Neural crest cell (in vitro differentiated cells): ENCODE measurements around the gene INPP4B. TPM values are rescaled to one million over a fixed set of nuclear protein-coding genes. Genes with fewer than 3 reads are reported as not detected.
A peak's percentile ranks its signal among the peaks of the same experiment; 100 is the strongest.

Experiments
- DNase-seq: peaks from one replicate; pipeline ENCODE4 v3.0.0; 2021; ENCODE audit warnings: low read depth, mixed read lengths, low spot score
- H3K27ac Mint-ChIP-seq: one replicate; pipeline ENCODE4 v1.8.0; 2021; ENCODE audit warnings: mild to moderate bottlenecking, mixed read lengths; ENCODE audit not compliant: unreplicated experiment
- H3K27me3 Mint-ChIP-seq: 2 replicates; pipeline ENCODE4 v1.8.0; 2021; ENCODE audit warnings: low read depth, mild to moderate bottlenecking, mixed read lengths
- H3K36me3 Mint-ChIP-seq: 2 replicates; pipeline ENCODE4 v1.8.0; 2021; ENCODE audit warnings: low read depth, mild to moderate bottlenecking, mixed read lengths
- H3K4me1 Mint-ChIP-seq: 2 replicates; pipeline ENCODE4 v1.8.0; 2021; ENCODE audit warnings: mixed read lengths
- H3K4me3 Mint-ChIP-seq: one replicate; pipeline ENCODE4 v1.8.0; 2021; ENCODE audit warnings: mild to moderate bottlenecking, mixed read lengths
- H3K9me3 Mint-ChIP-seq: 2 replicates; pipeline ENCODE4 v1.8.0; 2021; ENCODE audit warnings: mixed read lengths
- CTCF ChIP-seq: fragments of 200-600 bp; sonication (generic); conservative IDR thresholded peaks from 2 replicates; pipeline ENCODE4 v1.5.0; 2021; ENCODE audit warnings: antibody characterized with exemption, mild to moderate bottlenecking
- total RNA-seq: library from RNA; stranded (reverse); gene quantifications from 2 replicates; pipeline ENCODE4 v1.2.1, GENCODE V29; 2021

Gene INPP4B
- total RNA-seq, 1 donor from 2014 or later, result 7.3 TPM

- Mint-ChIP-seq H3K9me3 (no peaks in the 10 kb centered on the region), H3K4me3 (no peak overlapping the region), H3K27ac (no peak overlapping the region), H3K36me3 (no peaks in the 10 kb centered on the region), H3K4me1 (no peaks in the 10 kb centered on the region), H3K27me3 (no peaks in the 10 kb centered on the region)
- no peak for DNase-seq
- no peak for TF ChIP-seq CTCF
These were observed 703.6 kb downstream of the INPP4B start for GRCh38 chr4:142142366-142143054.

GRCh38 chr4:142141224-142141623 lies 704.9 kb downstream of the INPP4B start:
- Mint-ChIP-seq H3K9me3 (peaks cover 4% of the 10 kb centered on the region), H3K4me1 (no peaks in the 10 kb centered on the region), H3K27ac (no peak overlapping the region), H3K27me3 (no peaks in the 10 kb centered on the region), H3K36me3 (peaks cover 4% of the 10 kb centered on the region), H3K4me3 (no peak overlapping the region)
- no peak for DNase-seq
- no peak for TF ChIP-seq CTCF

- no peak for TF ChIP-seq CTCF
- H3K9me3 Mint-ChIP-seq, result no peaks in the 10 kb centered on the region
- H3K4me3 Mint-ChIP-seq, result no peak overlapping the region
- H3K27me3 Mint-ChIP-seq, result no peaks in the 10 kb centered on the region
- no peak overlapping the region for H3K27ac Mint-ChIP-seq
- H3K36me3 Mint-ChIP-seq, result no peaks in the 10 kb centered on the region
- no peaks in the 10 kb centered on the region for H3K4me1 Mint-ChIP-seq
- DNase-seq, result no peak
These were observed 715.4 kb downstream of the INPP4B start for GRCh38 chr4:142130666-142131065.

- no peaks in the 10 kb centered on the region for H3K9me3 Mint-ChIP-seq
- H3K27ac Mint-ChIP-seq, result peak overlapping the region; percentile 4
- DNase-seq, result no peak
These were observed 716.2 kb downstream of the INPP4B start for GRCh38 chr4:142129931-142130330.

GRCh38 chr4:142129473-142129872 lies 716.6 kb downstream of the INPP4B start:
- DNase-seq, result no peak
- Mint-ChIP-seq H3K9me3 (no peaks in the 10 kb centered on the region), H3K4me3 (no peak overlapping the region), H3K27ac (no peak overlapping the region), H3K4me1 (no peaks in the 10 kb centered on the region), H3K36me3 (no peaks in the 10 kb centered on the region), H3K27me3 (peaks cover 2% of the 10 kb centered on the region)
- no peak for TF ChIP-seq CTCF

More at GRCh38 chr4:142129931-142130330, 716.2 kb downstream of the INPP4B start:
- H3K36me3 Mint-ChIP-seq, result no peaks in the 10 kb centered on the region
- H3K4me1 Mint-ChIP-seq, result no peaks in the 10 kb centered on the region
- no peak overlapping the region for H3K4me3 Mint-ChIP-seq
- no peak for TF ChIP-seq CTCF
- H3K27me3 Mint-ChIP-seq, result peaks cover 2% of the 10 kb centered on the region
